Spleen (tissue), 11 donors: Measurements from ENCODE around the gene AFAP1L2. TPM values are rescaled to one million over a fixed set of nuclear protein-coding genes. Genes with fewer than 3 reads are reported as not detected.

ENCODE experiments used
- DNase-seq: peaks from one replicate; pipeline ENCODE4 v3.0.0-alpha.2; 2020
- H3K27ac ChIP-seq, 8 donors: fragments of 200-600 bp; sonication (generic) in 7 of 8; 1 replicate in 4 of 8; 2 replicates in 4 of 8; pipeline versions ENCODE4 v1.5.0 to v1.8.0; 2016 to 2021; ENCODE audit warnings: inconsistent platforms in 4 of 8, mild to moderate bottlenecking in 4 of 8, moderate library complexity in 1 of 8
- H3K27me3 ChIP-seq, 7 donors: fragments of 200-600 bp; sonication (generic) in 6 of 7; replicated peaks in 1 of 7; 1 replicate in 4 of 7; 2 replicates in 3 of 7; pipeline versions ENCODE4 v1.5.0 to v1.8.0; 2016 to 2021; ENCODE audit warnings: inconsistent platforms in 3 of 7, mild to moderate bottlenecking in 1 of 7
- H3K36me3 ChIP-seq, 6 donors: fragments of 200-600 bp; sonication (generic) in 5 of 6; 1 replicate in 4 of 6; 2 replicates in 2 of 6; pipeline versions ENCODE4 v1.5.0 to v1.8.0; 2016 to 2021; ENCODE audit warnings: inconsistent platforms in 2 of 6
- H3K4me1 ChIP-seq, 6 donors: fragments of 200-600 bp; sonication (generic) in 5 of 6; 1 replicate in 3 of 6; 2 replicates in 3 of 6; pipeline versions ENCODE4 v1.5.0 to v1.8.0; 2016 to 2021; ENCODE audit warnings: inconsistent platforms in 3 of 6
- H3K4me3 ChIP-seq, 8 donors: fragments of 200-600 bp; sonication (generic) in 7 of 8; 1 replicate in 4 of 8; 2 replicates in 4 of 8; pipeline versions ENCODE4 v1.5.0 to v1.8.0; 2016 to 2021; ENCODE audit warnings: inconsistent platforms in 4 of 8, mild to moderate bottlenecking in 4 of 8, moderate library complexity in 2 of 8
- H3K9me3 ChIP-seq, 8 donors: fragments of 200-600 bp; sonication (generic) in 7 of 8; 1 replicate in 4 of 8; 2 replicates in 4 of 8; pipeline versions ENCODE4 v1.5.0 to v1.8.0; 2016 to 2021; ENCODE audit warnings: inconsistent platforms in 4 of 8
- CTCF ChIP-seq, 11 experiments: fragments of 200-600 bp in 7 of 11; fragments of 450-650 bp in 4 of 11; sonication (generic) in 4 of 11; IDR thresholded peaks in 8 of 11; conservative IDR thresholded peaks in 3 of 11; 1 replicate in 7 of 11; 2 replicates in 4 of 11; pipeline versions ENCODE4 v1.4.0 to v1.8.0; 2016 to 2021; ENCODE audit warnings: antibody characterized with exemption in 11 of 11, inconsistent platforms in 4 of 11, mild to moderate bottlenecking in 1 of 11
- POLR2A ChIP-seq, 3 donors: fragments of 450-650 bp; IDR thresholded peaks; one replicate each; pipeline ENCODE4 v1.5.1; 2017; ENCODE audit warnings: antibody characterized with exemption in 3 of 3, mild to moderate bottlenecking in 1 of 3
- POLR2AphosphoS5 ChIP-seq, 3 donors: sonication (generic); formaldehyde crosslinking; IDR thresholded peaks; one replicate each; pipeline ENCODE4 v1.5.1; 2017; ENCODE audit warnings: antibody characterized with exemption in 3 of 3
- WGBS, 5 donors: extraction: QIAGEN DNeasy Blood & Tissue Kit in 3 of 5; methylation state at CpG; one replicate each; pipeline versions ENCODE4 v1.1.5 to v1.1.7; 2013 to 2018; 5-methylcytosine and 5-hydroxymethylcytosine counted together
- intact Hi-C: fragments of 100-400 bp; cut with DNase I; formaldehyde crosslinking; loops from one replicate; pipeline ENCODE4 v1.15.0; 2023; ENCODE audit warnings: low total_unique reads
- polyA plus RNA-seq, 3 donors: library from polyadenylated mRNA; stranded (reverse); fragments of 200-250 nt; gene quantifications; one replicate each; pipeline ENCODE4 v1.2.1, GENCODE V29; 2013
- small RNA-seq, 4 donors: library from RNA; depleted of rRNA; stranded (forward); fragments of <200 nt; gene quantifications; one replicate each; pipeline ENCODE3, GENCODE V24; 2016
- total RNA-seq, 7 donors: library from RNA; depleted of rRNA in 3 of 7; stranded (reverse); fragments of >200 nt in 3 of 7; fragmentation: NEBNext Ultra II Directional in 4 of 7; extraction: Animal tissue kit (Norgen Biotek cat#: 25700) in 4 of 7; gene quantifications; one replicate each; pipeline versions ENCODE4 v1.1.0 to v1.2.1, GENCODE V29; 2016 to 2021
- donor health status: healthy with polysubstance abuse.
- donor health status: DM: no; HTN: no; CAD: no; lungs with moderate emphysema.
- donor health status: DM: no; HTN: no; CAD: no.
- donor health status: Bipolar disorder and iron deficiency.
- donor health status: healthy.
- donor health status: DM: no; HTN: no; CAD: no.
- donor health status: DM: yes; HTN: yes; CAD: no.

AFAP1L2 gene
- total and polyA plus RNA-seq, 10 donors, result 18.3 to 273 (median 180) TPM

GRCh38 chr10:114246679-114247305, 157.5 kb downstream of the AFAP1L2 start:
- H3K27ac ChIP-seq, result no peak overlapping the region
- TF ChIP-seq POLR2A (IDR thresholded peaks at IDR 0.05) (no peak), POLR2AphosphoS5 (IDR thresholded peaks at IDR 0.05) (no peak), CTCF (IDR thresholded peaks at IDR 0.05 in 8 of 11, conservative IDR thresholded peaks at IDR 0.05 in 3 of 11) (no peak)
- peaks cover 0 to 34% (median 4%) of the 10 kb centered on the region in 7 donors for H3K27me3 ChIP-seq
- 79 to 92% (median 86%) methylated on average over 7 of the region's 7 CpGs for WGBS, 5 donors
- no peak overlapping the region for H3K4me3 ChIP-seq
- intact Hi-C loops, result no loop called here
- no peak for DNase-seq
- H3K36me3 ChIP-seq, result no peaks in the 10 kb centered on the region
- no peaks in the 10 kb centered on the region for H3K4me1 ChIP-seq
- H3K9me3 ChIP-seq, result no peaks in the 10 kb centered on the region

- Histone ChIP-seq H3K27ac (no peak overlapping the region), H3K4me1 (peaks cover 0 to under 1% (median 0%) of the 10 kb centered on the region in 6 donors), H3K4me3 (no peak overlapping the region), H3K27me3 (peaks cover 0 to 49% (median 9%) of the 10 kb centered on the region in 7 donors), H3K36me3 (no peaks in the 10 kb centered on the region), H3K9me3 (no peaks in the 10 kb centered on the region)
- DNase-seq, result no peak
- TF ChIP-seq CTCF (IDR thresholded peaks at IDR 0.05 in 8 of 11, conservative IDR thresholded peaks at IDR 0.05 in 3 of 11), result no peak
- intact Hi-C loops, result no loop called here
- 60 to 70% (median 65%) methylated on average over 9 of the region's 9 CpGs for WGBS, 5 donors
These were observed 159.0 kb downstream of the AFAP1L2 start for GRCh38 chr10:114245121-114245791.

Small RNAs within 50 kb of the gene (small RNA-seq; reads per million reads assigned to genes)
- 0 reads per million in 4 donors for gene RN7SL384P

Other genes with a start within 250 kb of the AFAP1L2 start
- 10 to 100 TPM; 25.8 to 48.6 (median 37.4) TPM for gene CCDC186, start 230.3 kb downstream of the AFAP1L2 start, total RNA-seq
- gene CCDC186, start 230.3 kb downstream of the AFAP1L2 start, polyA plus RNA-seq, result 1 to 10 TPM; 3.0 to 4.8 (median 4.8) TPM
- 1 to 10 TPM in 5 of 7 donors, under 1 TPM in 2; 0.60 to 3.9 (median 1.2) TPM for gene TDRD1, start 225.1 kb downstream of the AFAP1L2 start, total RNA-seq
- gene TDRD1, start 225.1 kb downstream of the AFAP1L2 start, polyA plus RNA-seq, result under 1 TPM; 0.02 to 0.13 (median 0.03) TPM
- gene VWA2, start 165.2 kb downstream of the AFAP1L2 start, total RNA-seq, result 1 to 10 TPM in 4 of 7 donors, under 1 TPM in 2, not detected in 1; 0.46 to 1.9 (median 1.3) TPM
- gene VWA2, start 165.2 kb downstream of the AFAP1L2 start, polyA plus RNA-seq, result under 1 TPM; 0.02 to 0.22 (median 0.07) TPM